Activated CD8-positive, alpha-beta memory T cell treated with anti-CD3 and anti-CD28 coated beads for 36 hours (primary cell): Measurements from ENCODE around the gene RDH11. TPM values are rescaled to one million over a fixed set of nuclear protein-coding genes. Genes with fewer than 3 reads are reported as not detected.

Source experiments
- CTCF ChIA-PET: fragments of 350-600 bp; sonication (Branson Sonifier 250); formaldehyde crosslinking; loops from one replicate; lab custom pipeline; 2021; ENCODE audit warnings: antibody characterized with exemption; lab: Charles Lee
- POLR2A ChIA-PET: fragments of 350-600 bp; sonication (Branson Sonifier 250); formaldehyde crosslinking; loops from one replicate; lab custom pipeline; 2021; ENCODE audit warnings: antibody characterized with exemption; lab: Charles Lee
- total RNA-seq, 2 experiments: library from RNA; stranded (reverse); gene quantifications; one replicate each; pipeline ENCODE4 v1.2.3, GENCODE V29; 2021

The RDH11 gene
- total RNA-seq, 2 experiments from 2014 or later, result 59.1 to 60.6 TPM

- ChIA-PET CTCF (interaction anchor here (0.6 to 1.9 kb wide), 11 partner anchors 7 to 242 kb away, joined by 3 to 10 read pairs (median 3); partner anchors contain the start of genes ARG2 and VTI1B), POLR2A (interaction anchor here (1.1 kb wide), 1 partner anchor 46 kb away, joined by 3 read pairs; no protein-coding TSS in a partner anchor)
These were observed 28.7 kb downstream of the RDH11 start for GRCh38 chr14:67666750-67667449.

GRCh38 chr14:67665868-67666267, 29.7 kb downstream of the RDH11 start:
- CTCF ChIA-PET, result interaction anchor here (0.6 to 1.9 kb wide), 5 partner anchors 8 to 81 kb away, joined by 3 to 10 read pairs (median 4); partner anchors contain the start of genes ARG2 and VTI1B

GRCh38 chr14:67663633-67664032, 31.9 kb downstream of the RDH11 start:
- ChIA-PET CTCF (no interaction called here), POLR2A (interaction anchor here (0.7 kb wide), 1 partner anchor 143 kb away, joined by 3 read pairs; no protein-coding TSS in a partner anchor)

More at GRCh38 chr14:67665868-67666267, 29.7 kb downstream of the RDH11 start:
- POLR2A ChIA-PET, result no interaction called here

GRCh38 chr14:67653651-67654280, 41.8 kb downstream of the RDH11 start:
- ChIA-PET POLR2A (no interaction called here), CTCF (no interaction called here)

GRCh38 chr14:67652189-67652588, 43.4 kb downstream of the RDH11 start:
- ChIA-PET CTCF (no interaction called here), POLR2A (no interaction called here)

- CTCF ChIA-PET, result no interaction called here
- POLR2A ChIA-PET, result no interaction called here
These were observed 44.9 kb downstream of the RDH11 start for GRCh38 chr14:67650694-67651093.

- ChIA-PET CTCF (no interaction called here), POLR2A (no interaction called here)
These were observed 45.4 kb downstream of the RDH11 start for GRCh38 chr14:67650151-67650550.

- ChIA-PET POLR2A (no interaction called here), CTCF (no interaction called here)
These were observed 49.4 kb downstream of the RDH11 start for GRCh38 chr14:67646131-67646530.

- CTCF ChIA-PET, result interaction anchor here (0.7 kb wide), 1 partner anchor 1144 kb away, joined by 3 read pairs; no protein-coding TSS in a partner anchor
These were observed 50.1 kb downstream of the RDH11 start for GRCh38 chr14:67645414-67645813.

GRCh38 chr14:67644428-67644827, 51.1 kb downstream of the RDH11 start:
- POLR2A ChIA-PET, result no interaction called here
- CTCF ChIA-PET, result no interaction called here

More at GRCh38 chr14:67645414-67645813, 50.1 kb downstream of the RDH11 start:
- POLR2A ChIA-PET, result no interaction called here

- ChIA-PET CTCF (no interaction called here), POLR2A (no interaction called here)
These were observed 51.9 kb downstream of the RDH11 start for GRCh38 chr14:67643713-67644112.

GRCh38 chr14:67641902-67642749, 53.4 kb downstream of the RDH11 start:
- POLR2A ChIA-PET, result interaction anchor here (0.8 kb wide), 1 partner anchor 23 kb away, joined by 3 read pairs; no protein-coding TSS in a partner anchor
- CTCF ChIA-PET, result no interaction called here

- POLR2A ChIA-PET, result no interaction called here
- CTCF ChIA-PET, result no interaction called here
These were observed 54.1 kb downstream of the RDH11 start for GRCh38 chr14:67641480-67641879.

GRCh38 chr14:67638642-67639041, 56.9 kb downstream of the RDH11 start:
- CTCF ChIA-PET, result no interaction called here
- POLR2A ChIA-PET, result no interaction called here

GRCh38 chr14:67636361-67636919, 59.1 kb downstream of the RDH11 start:
- POLR2A ChIA-PET, result no interaction called here
- CTCF ChIA-PET, result no interaction called here

- ChIA-PET POLR2A (interaction anchor here (0.6 kb wide), 1 partner anchor 205 kb away, joined by 3 read pairs; no protein-coding TSS in a partner anchor), CTCF (no interaction called here)
These were observed 62.0 kb downstream of the RDH11 start for GRCh38 chr14:67633451-67634147.

GRCh38 chr14:67630938-67631337, 64.6 kb downstream of the RDH11 start:
- ChIA-PET POLR2A (no interaction called here), CTCF (interaction anchor here (0.7 kb wide), 1 partner anchor 1233 kb away, joined by 3 read pairs; no protein-coding TSS in a partner anchor)

- POLR2A ChIA-PET, result no interaction called here
- CTCF ChIA-PET, result interaction anchor here (0.7 kb wide), 1 partner anchor 10 kb away, joined by 3 read pairs; no protein-coding TSS in a partner anchor
These were observed 65.4 kb downstream of the RDH11 start for GRCh38 chr14:67630186-67630585.
